ENCODE measurements around the gene AFAP1L2. TPM values are rescaled to one million over a fixed set of nuclear protein-coding genes. Genes with fewer than 3 reads are reported as not detected.
"Not testable (repeated sequence)": the region's sequence is repeated elsewhere in the genome, so short reads cannot be mapped to it uniquely, and the experiment has no call there.

AFAP1L2 gene
- total and polyA plus RNA-seq, 2 experiments from 2014 or later, result not detected

- Histone ChIP-seq H3F3A (ENCODE audit: insufficient read depth) (no peaks in the 10 kb centered on the region), H2AFZ (no peak overlapping the region), H4K20me1 (ENCODE audit: insufficient read depth) (no peaks in the 10 kb centered on the region), H3K4me1 (ENCODE audit: insufficient read depth) (no peaks in the 10 kb centered on the region), H3K79me2 (ENCODE audit: insufficient read depth) (no peaks in the 10 kb centered on the region), H3K36me3 (ENCODE audit: low read depth) (no peaks in the 10 kb centered on the region), H3K27me3 (replicated peaks; ENCODE audit: insufficient read depth) (peaks cover 12% of the 10 kb centered on the region; the same call in 1 of the 2 replicates), H3K9ac (no peak overlapping the region), H3K27ac (no peak overlapping the region), H3K9me3 (ENCODE audit: low read depth) (no peaks in the 10 kb centered on the region), H3K4me3 (no peak overlapping the region), H3K9me2 (ENCODE audit: insufficient read depth) (no peaks in the 10 kb centered on the region), H3K4me2 (ENCODE audit: unreplicated experiment) (no peak overlapping the region)
- in situ Hi-C loops (cut with MboI), result no loop called here
- DNase-seq, result no peak
- TF ChIP-seq EZH2 (IDR thresholded peaks at IDR 0.05; ENCODE audit: insufficient read depth, poor library complexity, severe bottlenecking), result no peak
- TF ChIP-seq EZH2phosphoT487 (IDR thresholded peaks at IDR 0.05; ENCODE audit: insufficient read depth, low read depth), result no peak
- 54 to 59% methylated on average over 11 of the region's 11 CpGs for WGBS, 2 experiments (ENCODE audit: low coverage in 1 of 2, low lambda C conversion rate in 2 of 2, missing lambda C conversion rate in 2 of 2)
Observed at GRCh38 chr10:114350751-114351150, 53.6 kb downstream of the AFAP1L2 start.

GRCh38 chr10:114349522-114350215 is 54.6 kb downstream of the AFAP1L2 start:
- no peak overlapping the region for H3K4me2 ChIP-seq (ENCODE audit: unreplicated experiment)
- H3K36me3 ChIP-seq (ENCODE audit: low read depth), result no peaks in the 10 kb centered on the region
- DNase-seq, result no peak
- H3K4me1 ChIP-seq (ENCODE audit: insufficient read depth), result no peaks in the 10 kb centered on the region
- no peak overlapping the region for H3K27ac ChIP-seq
- TF ChIP-seq EZH2phosphoT487 (IDR thresholded peaks at IDR 0.05; ENCODE audit: insufficient read depth, low read depth) (no peak), EZH2 (IDR thresholded peaks at IDR 0.05; ENCODE audit: insufficient read depth, poor library complexity, severe bottlenecking) (no peak)
- H3K4me3 ChIP-seq, result no peak overlapping the region
- H3K9me3 ChIP-seq (ENCODE audit: low read depth), result no peaks in the 10 kb centered on the region
- WGBS, 2 experiments (ENCODE audit: low coverage in 1 of 2, low lambda C conversion rate in 2 of 2, missing lambda C conversion rate in 2 of 2), result 33 to 45% methylated on average over 6 of the region's 6 CpGs
- no peaks in the 10 kb centered on the region for H3F3A ChIP-seq (ENCODE audit: insufficient read depth)
- no peaks in the 10 kb centered on the region for H4K20me1 ChIP-seq (ENCODE audit: insufficient read depth)
- in situ Hi-C loops (cut with MboI), result no loop called here
- no peak overlapping the region for H2AFZ ChIP-seq
- no peaks in the 10 kb centered on the region for H3K79me2 ChIP-seq (ENCODE audit: insufficient read depth)
- no peak overlapping the region for H3K9ac ChIP-seq
- peaks cover 12% of the 10 kb centered on the region; the same call in 1 of the 2 replicates for H3K27me3 ChIP-seq (replicated peaks; ENCODE audit: insufficient read depth)
- H3K9me2 ChIP-seq (ENCODE audit: insufficient read depth), result no peaks in the 10 kb centered on the region

GRCh38 chr10:114349071-114349470 is 55.2 kb downstream of the AFAP1L2 start:
- H3K4me2 ChIP-seq (ENCODE audit: unreplicated experiment); in situ Hi-C loops (cut with MboI); H3K4me3 ChIP-seq; H3F3A ChIP-seq (ENCODE audit: insufficient read depth); H3K9me2 ChIP-seq (ENCODE audit: insufficient read depth); H3K79me2 ChIP-seq (ENCODE audit: insufficient read depth); H3K27ac ChIP-seq; H3K4me1 ChIP-seq (ENCODE audit: insufficient read depth); H3K9ac ChIP-seq; H3K36me3 ChIP-seq (ENCODE audit: low read depth); H3K27me3 ChIP-seq (replicated peaks; ENCODE audit: insufficient read depth); H2AFZ ChIP-seq; H4K20me1 ChIP-seq (ENCODE audit: insufficient read depth); H3K9me3 ChIP-seq (ENCODE audit: low read depth); DNase-seq: not testable (repeated sequence)
- 67 to 74% methylated on average over 7 of the region's 7 CpGs for WGBS, 2 experiments (ENCODE audit: low coverage in 1 of 2, low lambda C conversion rate in 2 of 2, missing lambda C conversion rate in 2 of 2)

- Histone ChIP-seq H3K27me3 (replicated peaks; ENCODE audit: insufficient read depth) (peaks cover 6% of the 10 kb centered on the region; the same call in 1 of the 2 replicates), H3K4me2 (ENCODE audit: unreplicated experiment) (no peak overlapping the region), H3K4me3 (no peak overlapping the region), H3K27ac (no peak overlapping the region), H3K9me2 (ENCODE audit: insufficient read depth) (no peaks in the 10 kb centered on the region), H2AFZ (no peak overlapping the region), H3K9me3 (ENCODE audit: low read depth) (no peaks in the 10 kb centered on the region), H3K9ac (no peak overlapping the region), H3F3A (ENCODE audit: insufficient read depth) (no peaks in the 10 kb centered on the region), H4K20me1 (ENCODE audit: insufficient read depth) (no peaks in the 10 kb centered on the region), H3K79me2 (ENCODE audit: insufficient read depth) (no peaks in the 10 kb centered on the region), H3K4me1 (ENCODE audit: insufficient read depth) (no peaks in the 10 kb centered on the region), H3K36me3 (ENCODE audit: low read depth) (no peaks in the 10 kb centered on the region)
- 83 to 92% methylated on average over 2 of the region's 2 CpGs for WGBS, 2 experiments (ENCODE audit: low coverage in 1 of 2, low lambda C conversion rate in 2 of 2, missing lambda C conversion rate in 2 of 2)
- TF ChIP-seq EZH2 (IDR thresholded peaks at IDR 0.05; ENCODE audit: insufficient read depth, poor library complexity, severe bottlenecking) (no peak), EZH2phosphoT487 (IDR thresholded peaks at IDR 0.05; ENCODE audit: insufficient read depth, low read depth) (no peak)
- in situ Hi-C loops (cut with MboI), result no loop called here
- no peak for DNase-seq
Observed at GRCh38 chr10:114347791-114348190, 56.5 kb downstream of the AFAP1L2 start.
